ENCODE data around the gene WDR1. TPM values are rescaled to one million over a fixed set of nuclear protein-coding genes. Genes with fewer than 3 reads are reported as not detected.

The WDR1 gene
- total and polyA plus RNA-seq, 2 donors (not counting 3 experiments of a cell fraction or from before 2014, with no cell fraction given): 590 to 660 TPM

DNA sequence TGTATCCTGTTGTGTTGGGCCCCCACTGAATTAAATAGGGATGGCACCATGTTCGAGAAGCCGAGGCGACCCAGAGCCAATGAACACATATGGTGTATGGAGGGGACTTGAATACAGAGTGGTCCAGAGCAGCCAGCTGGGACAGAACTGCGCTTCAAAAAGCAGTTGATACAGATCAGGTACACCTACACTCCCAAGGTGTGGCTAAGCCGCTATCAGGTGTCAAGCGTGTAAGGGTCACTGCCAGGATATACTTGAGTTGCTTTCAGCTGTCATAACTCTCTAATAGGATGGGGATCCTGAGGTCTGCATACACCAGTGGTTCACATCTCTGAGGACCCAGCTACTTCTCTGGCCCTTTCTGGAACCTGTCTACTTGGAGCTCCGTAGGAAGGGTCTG lies 3.2 kb upstream of the WDR1 start:
- H3K4me2 ChIP-seq (ENCODE audit: insufficient read depth, low read length): no peak overlapping the region
- TF ChIP-seq EZH2 (IDR thresholded peaks at IDR 0.05; ENCODE audit: borderline replicate concordance, low read depth, low read length, severe bottlenecking) (no peak), POLR2A (IDR thresholded peaks at IDR 0.05; ENCODE audit: low read depth, low read length) (no peak), MYC (IDR thresholded peaks at IDR 0.05; ENCODE audit: low read depth, low read length) (no peak), JUN (IDR thresholded peaks at IDR 0.05; ENCODE audit: borderline replicate concordance, insufficient read depth, insufficient read length, low read depth) (no peak), POLR2AphosphoS5 (IDR thresholded peaks at IDR 0.05; ENCODE audit: insufficient read depth, low read depth, low read length) (no peak), GATA2 (IDR thresholded peaks at IDR 0.05; ENCODE audit: insufficient read depth, insufficient read length, low read depth, low read length) (no peak), FOS (IDR thresholded peaks at IDR 0.05; ENCODE audit: borderline replicate concordance, insufficient read depth, low read length) (no peak)
- TF ChIP-seq, protein P1, sequence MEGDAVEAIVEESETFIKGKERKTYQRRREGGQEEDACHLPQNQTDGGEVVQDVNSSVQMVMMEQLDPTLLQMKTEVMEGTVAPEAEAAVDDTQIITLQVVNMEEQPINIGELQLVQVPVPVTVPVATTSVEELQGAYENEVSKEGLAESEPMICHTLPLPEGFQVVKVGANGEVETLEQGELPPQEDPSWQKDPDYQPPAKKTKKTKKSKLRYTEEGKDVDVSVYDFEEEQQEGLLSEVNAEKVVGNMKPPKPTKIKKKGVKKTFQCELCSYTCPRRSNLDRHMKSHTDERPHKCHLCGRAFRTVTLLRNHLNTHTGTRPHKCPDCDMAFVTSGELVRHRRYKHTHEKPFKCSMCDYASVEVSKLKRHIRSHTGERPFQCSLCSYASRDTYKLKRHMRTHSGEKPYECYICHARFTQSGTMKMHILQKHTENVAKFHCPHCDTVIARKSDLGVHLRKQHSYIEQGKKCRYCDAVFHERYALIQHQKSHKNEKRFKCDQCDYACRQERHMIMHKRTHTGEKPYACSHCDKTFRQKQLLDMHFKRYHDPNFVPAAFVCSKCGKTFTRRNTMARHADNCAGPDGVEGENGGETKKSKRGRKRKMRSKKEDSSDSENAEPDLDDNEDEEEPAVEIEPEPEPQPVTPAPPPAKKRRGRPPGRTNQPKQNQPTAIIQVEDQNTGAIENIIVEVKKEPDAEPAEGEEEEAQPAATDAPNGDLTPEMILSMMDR (IDR thresholded peaks at IDR 0.05; ENCODE audit: extremely low read depth in 1 of 2, insufficient read depth in 1 of 2, low read depth in 1 of 2, low read length in 2 of 2): no peak
- TF ChIP-seq, protein P2, sequence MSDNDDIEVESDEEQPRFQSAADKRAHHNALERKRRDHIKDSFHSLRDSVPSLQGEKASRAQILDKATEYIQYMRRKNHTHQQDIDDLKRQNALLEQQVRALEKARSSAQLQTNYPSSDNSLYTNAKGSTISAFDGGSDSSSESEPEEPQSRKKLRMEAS (IDR thresholded peaks at IDR 0.05; ENCODE audit: insufficient read depth, insufficient read length): no peak
- CTCF ChIA-PET: interaction anchor here (2.4 to 3.0 kb wide), 2 partner anchors 45 to 53 kb away, joined by 9 to 10 read pairs; no protein-coding TSS in a partner anchor
- H3K9ac ChIP-seq (replicated peaks; ENCODE audit: extremely low read depth, insufficient read depth, low read length): no peak overlapping the region
- no peak overlapping the region for H3K4me3 ChIP-seq (replicated peaks in 1 of 3; ENCODE audit: insufficient read depth in 1 of 3, low read depth in 1 of 3, low read length in 3 of 3)
- H3K27ac ChIP-seq (ENCODE audit: insufficient read depth, low read depth, low read length): no peak overlapping the region
- H3K27me3 ChIP-seq (ENCODE audit: control insufficient read depth in 2 of 2, insufficient read depth in 2 of 2, low read length in 2 of 2): no peaks in the 10 kb centered on the region
- H3K79me2 ChIP-seq (ENCODE audit: control insufficient read depth, insufficient read depth, low read length): peaks cover 15% of the 10 kb centered on the region
- FAIRE-seq (no peak), DNase-seq (ENCODE audit: low read depth, low spot score) (no peak)
- H3K36me3 ChIP-seq (ENCODE audit: control insufficient read depth in 2 of 2, extremely low read depth in 1 of 2, insufficient read depth in 2 of 2, low read length in 2 of 2): peaks cover under 1 to 3% of the 10 kb centered on the region in 2 experiments
- dilution Hi-C loops (cut with MboI; ENCODE audit: extremely low pct_ligation_motif_present, low sequenced_read_pairs): no loop called here
- intact Hi-C loops (cut with micrococcal nuclease): loop anchor here (5.0 to 10.0 kb wide), 4 partner anchors 38 to 1625 kb away; no protein-coding TSS in a partner anchor
- H3K9me1 ChIP-seq (replicated peaks; ENCODE audit: control insufficient read depth, extremely low read depth, insufficient read depth, low read length): no peaks in the 10 kb centered on the region
- POLR2A ChIA-PET: interaction anchor here (3.6 to 5.4 kb wide), 2 partner anchors 13 to 26 kb away, joined by 49 to 110 read pairs; no protein-coding TSS in a partner anchor
- no peaks in the 10 kb centered on the region for H4K20me1 ChIP-seq (replicated peaks; ENCODE audit: control insufficient read depth, extremely low read depth, insufficient read depth, low read length)
- no peaks in the 10 kb centered on the region for H3K9me3 ChIP-seq (replicated peaks; ENCODE audit: control insufficient read depth, insufficient read depth, low read length)
- no peak overlapping the region for H2AFZ ChIP-seq (ENCODE audit: low read depth, low read length)
- BruUV-seq (replicated peaks): no TSS peak
- peaks cover 36% of the 10 kb centered on the region for H3K4me1 ChIP-seq (ENCODE audit: control insufficient read depth, extremely low read depth, insufficient read depth, low read length)
